Ecto neural progenitor cell (in vitro differentiated cells): Measurements from ENCODE around the gene DIO2.
A peak's percentile ranks its signal among the peaks of the same experiment; 100 is the strongest.

Experiments
- DNase-seq: peaks from one replicate; pipeline ENCODE4 v3.0.0-alpha.2; 2018; ENCODE audit warnings: low spot score

The DIO2 gene

GRCh38 chr14:80211153-80212022, at the start of gene DIO2:
TSS of gene DIO2 (minus strand) at chr14:80211504. CDS start at chr14:80211472, 32 bp downstream.
- no peak for DNase-seq

- DNase-seq = no peak
Measured at GRCh38 chr14:80260645-80261044, 49.3 kb upstream of the DIO2 start.

- no peak for DNase-seq
Measured at GRCh38 chr14:80239631-80240030, 28.3 kb upstream of the DIO2 start.

GRCh38 chr14:80237143-80237542, 25.8 kb upstream of the DIO2 start:
- no peak for DNase-seq

DNA sequence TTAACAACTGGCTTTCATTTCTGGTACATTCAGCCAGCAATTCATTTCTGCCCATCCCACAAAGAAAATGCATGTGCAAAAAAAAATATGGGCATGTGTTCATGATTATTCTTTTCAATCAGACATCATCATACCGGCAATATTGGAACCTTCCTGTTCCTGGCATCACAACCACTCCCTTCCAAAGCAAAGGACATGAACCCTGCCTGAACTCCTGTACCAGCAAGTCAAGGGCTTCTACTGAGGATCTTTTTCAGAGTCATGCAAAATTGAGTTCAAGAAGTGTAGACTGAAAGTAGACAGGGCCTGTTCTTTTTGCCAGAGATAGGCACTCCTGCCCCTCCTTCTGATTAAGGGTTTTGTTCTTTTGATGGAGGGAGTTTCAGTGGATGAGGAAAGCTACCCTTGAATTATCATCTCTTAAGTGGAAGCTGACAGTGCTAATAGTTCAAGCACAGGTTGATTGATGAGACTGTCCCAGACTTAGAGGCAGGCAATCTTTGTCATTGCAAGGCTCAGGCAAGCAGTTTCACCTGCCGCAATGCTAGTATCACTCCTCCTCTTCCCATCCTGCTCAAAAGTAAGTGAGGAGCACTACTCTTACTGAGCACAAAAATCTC, 22.3 kb upstream of the DIO2 start:
- no peak for DNase-seq

DNA sequence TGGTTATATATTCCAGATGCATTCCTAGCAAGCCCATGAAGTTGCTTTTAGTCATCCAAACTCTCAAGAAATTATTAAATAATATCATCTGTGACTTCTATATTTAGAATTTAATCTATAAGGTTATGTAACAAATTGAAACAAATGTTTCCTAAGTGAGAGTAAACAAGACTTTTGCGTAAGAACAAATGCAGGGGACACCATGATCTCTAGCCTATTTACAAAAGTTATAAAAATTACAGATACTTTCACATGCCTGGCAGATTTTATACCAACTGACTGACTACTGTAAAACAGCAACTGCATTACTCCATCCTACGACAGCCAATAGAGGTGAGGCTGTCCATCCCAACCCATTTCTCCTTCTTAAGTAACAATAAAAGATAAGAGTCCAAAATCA, 20.4 kb upstream of the DIO2 start:
- no peak for DNase-seq

- no peak for DNase-seq
Measured at GRCh38 chr14:80223696-80224465, 12.6 kb upstream of the DIO2 start.

DNA sequence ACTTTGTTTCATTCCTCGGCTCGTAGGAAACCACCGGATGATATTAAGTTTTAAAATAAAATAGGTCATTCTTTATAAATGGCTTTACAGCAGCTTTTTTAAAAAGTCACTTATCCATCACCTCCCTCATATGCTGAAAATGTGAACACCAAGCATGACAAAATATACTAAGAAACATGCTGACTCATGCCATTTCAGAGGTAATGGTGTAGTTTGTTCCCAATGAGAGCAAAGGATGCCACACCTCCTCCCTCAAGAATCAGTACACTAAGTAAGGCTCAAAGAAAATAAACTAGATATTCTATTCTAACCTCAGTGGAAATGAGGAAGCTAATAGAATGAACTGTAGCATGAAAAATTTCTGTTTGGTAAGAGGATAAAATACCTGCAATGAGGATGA, 5.5 kb upstream of the DIO2 start:
- no peak for DNase-seq

DNA sequence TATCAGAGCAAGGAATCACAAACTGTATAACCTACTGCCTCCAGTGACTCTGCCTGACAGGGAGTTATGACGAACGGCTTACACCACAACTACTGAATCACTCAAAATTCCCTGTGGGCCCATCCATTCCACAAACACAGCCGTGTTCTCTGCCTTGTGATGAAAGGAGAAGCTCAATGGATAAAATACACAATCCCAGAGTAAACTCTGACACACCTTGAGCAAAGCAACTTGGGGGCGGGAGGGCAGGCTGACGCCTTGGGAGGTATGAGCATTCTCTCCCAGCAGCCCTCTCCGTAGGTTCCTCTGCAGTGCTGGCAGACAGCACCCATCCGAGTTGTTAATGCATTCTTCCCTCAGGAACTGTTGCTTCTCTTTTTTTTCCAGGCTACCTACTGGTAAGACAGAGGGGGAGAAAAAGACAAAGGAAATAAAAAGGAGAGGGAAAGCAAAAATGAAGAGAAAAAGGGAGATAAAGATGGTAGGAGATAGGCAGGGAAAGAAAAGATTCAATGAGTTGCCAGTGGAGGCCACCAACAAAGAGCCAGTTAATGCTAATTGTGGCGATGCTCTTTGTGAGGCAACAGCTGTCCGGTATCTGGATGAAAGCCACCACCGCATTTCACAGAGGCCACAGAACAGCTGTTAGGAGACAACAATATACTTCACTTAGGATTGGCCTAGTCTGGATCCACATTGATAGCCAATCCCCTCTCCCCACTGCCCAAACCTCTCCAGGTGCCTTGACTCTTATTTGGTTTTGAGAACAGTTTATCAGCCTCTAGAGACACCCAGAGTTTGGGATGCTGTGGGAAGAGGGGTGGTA, 4.7 kb upstream of the DIO2 start:
- DNase-seq = no peak

- no peak for DNase-seq
Measured at GRCh38 chr14:80215081-80215480, 3.8 kb upstream of the DIO2 start.

GRCh38 chr14:80213602-80214001, 2.3 kb upstream of the DIO2 start:
- DNase-seq = no peak

DNA sequence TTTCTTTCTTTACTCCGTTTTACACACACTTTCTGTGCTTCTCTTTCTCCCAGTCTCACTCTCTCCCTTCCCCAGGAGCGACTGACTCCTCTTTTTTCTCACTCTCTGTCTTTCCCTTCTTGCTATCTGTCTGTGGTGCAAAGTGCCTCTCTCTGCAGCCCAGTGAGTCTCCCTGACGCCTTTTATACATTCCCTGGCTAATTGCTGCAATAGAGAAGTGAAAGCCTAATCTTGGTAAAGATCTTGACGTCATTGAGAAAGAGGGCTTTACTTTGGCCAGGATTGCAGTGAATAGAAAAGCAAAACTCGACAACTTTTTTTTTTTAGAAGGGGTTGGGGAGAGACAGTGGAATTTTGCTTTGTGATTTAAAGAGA, 706 bp upstream of the DIO2 start:
- DNase-seq = no peak

GRCh38 chr14:80208461-80208860, 2.8 kb downstream of the DIO2 start:
- DNase-seq = no peak

DNA sequence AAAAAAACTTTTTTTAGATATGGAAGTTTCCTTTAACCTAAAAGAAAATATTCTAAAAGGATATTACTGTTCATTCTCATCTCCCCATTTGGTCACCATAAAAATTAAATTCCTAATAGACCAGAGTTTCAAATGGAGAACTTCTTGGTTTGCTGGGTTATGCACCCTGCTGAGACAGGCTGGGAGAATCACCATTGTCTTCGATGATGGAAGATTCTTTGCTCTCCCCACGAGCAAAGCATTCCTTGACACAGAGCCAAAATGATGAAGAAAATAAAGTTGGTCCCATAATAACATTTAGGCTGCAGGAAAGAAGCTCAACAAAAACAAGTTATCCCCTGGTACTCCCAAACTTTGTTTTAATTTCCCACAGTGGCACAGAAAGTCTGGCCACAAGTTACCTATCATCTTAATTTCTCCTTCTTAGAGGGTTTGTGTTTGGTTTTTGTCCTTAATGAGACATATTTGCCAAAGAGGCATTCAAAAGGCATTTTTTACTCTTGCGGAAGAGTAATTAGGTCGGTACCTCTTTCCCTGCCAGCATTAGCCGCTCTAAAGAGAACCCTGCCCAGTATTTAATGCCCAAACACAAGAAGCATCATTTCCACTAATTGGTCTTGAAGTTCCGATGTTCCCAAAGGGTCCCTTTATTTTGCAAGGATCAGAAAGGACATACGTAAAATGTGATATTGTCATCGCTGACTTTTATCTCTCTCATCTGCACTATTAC, 4.8 kb downstream of the DIO2 start:
- no peak for DNase-seq

- DNase-seq = peak; percentile 52
Measured at GRCh38 chr14:80202888-80203562, 8.3 kb downstream of the DIO2 start.

GRCh38 chr14:80200093-80200492, 11.2 kb downstream of the DIO2 start:
- DNase-seq = no peak

DNA sequence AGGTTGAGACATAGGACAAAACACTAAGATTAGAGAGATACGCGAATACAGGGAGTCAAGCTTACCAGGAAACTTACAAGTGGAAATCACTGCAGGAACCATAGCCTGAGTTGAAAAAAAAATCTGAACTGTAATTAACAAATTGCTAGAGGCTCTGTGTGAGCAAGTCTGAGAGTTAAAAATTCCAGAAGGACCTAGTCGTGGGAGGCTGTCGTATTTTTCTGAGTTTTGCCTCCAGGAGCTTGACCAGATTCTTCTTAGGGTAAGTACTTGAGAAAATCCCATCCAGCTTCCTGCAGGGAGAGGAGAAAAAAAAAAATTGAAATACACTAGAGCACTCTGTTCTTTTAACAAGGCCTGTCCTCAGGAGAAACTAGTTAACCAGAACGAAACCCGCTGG, 22.7 kb downstream of the DIO2 start:
- no peak for DNase-seq

GRCh38 chr14:80186301-80186800, 25.0 kb downstream of the DIO2 start:
- DNase-seq = no peak

GRCh38 chr14:80176893-80177292, 34.4 kb downstream of the DIO2 start:
- no peak for DNase-seq

DNA sequence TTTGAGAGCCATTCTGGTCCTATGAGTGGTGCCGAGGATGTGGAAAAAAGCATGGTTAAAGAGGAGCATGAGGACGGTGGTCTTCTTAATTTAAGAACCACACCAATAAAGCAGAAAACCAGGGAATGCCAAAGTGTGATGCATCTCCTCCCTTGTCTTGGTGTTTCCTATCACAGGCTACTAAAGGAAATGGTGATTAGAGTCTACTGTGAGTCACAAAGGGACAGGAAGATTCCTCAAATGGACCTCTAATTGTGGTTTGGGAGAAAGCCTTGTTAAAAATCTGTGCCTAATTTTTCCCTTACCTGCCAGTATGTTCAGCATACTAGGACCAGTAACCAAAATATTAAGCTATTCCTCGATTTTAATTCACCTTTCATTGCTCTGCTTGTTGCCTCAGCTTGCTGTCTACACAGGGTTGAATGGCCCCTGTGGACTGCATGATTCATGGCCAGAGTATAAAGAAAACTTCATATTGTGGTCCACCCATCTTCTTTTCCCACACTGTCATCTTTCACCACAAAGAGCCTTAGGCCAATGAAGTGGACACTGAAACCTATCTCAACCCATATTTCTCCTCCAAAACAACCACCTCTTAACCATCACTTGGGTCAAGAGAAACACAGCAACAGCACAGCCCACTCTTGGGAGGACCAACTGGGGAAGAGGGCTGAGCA, 38.8 kb downstream of the DIO2 start:
- no peak for DNase-seq
